ENCODE measurements around the gene INPP5F.

DNA sequence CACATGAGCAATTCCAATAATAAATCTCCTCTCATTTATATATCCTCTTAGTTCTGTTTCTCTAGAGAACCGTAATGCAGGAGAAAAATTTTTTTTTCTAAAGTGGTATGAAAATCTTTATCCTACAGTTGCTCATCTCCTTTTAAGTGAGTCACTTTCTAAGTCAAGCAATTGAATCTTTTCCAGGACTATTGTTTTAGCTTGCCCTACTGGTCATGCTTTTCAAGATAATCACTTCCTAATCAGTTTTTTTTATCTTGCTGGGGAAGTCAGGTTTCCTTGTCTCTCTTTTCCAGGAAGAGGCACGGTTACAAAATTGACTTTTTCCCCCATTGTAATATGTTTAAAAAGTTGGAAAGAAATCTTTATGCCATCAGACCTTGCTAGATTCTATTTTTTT is 44.0 kb downstream of the INPP5F start:
- TF ChIP-seq, protein P1, sequence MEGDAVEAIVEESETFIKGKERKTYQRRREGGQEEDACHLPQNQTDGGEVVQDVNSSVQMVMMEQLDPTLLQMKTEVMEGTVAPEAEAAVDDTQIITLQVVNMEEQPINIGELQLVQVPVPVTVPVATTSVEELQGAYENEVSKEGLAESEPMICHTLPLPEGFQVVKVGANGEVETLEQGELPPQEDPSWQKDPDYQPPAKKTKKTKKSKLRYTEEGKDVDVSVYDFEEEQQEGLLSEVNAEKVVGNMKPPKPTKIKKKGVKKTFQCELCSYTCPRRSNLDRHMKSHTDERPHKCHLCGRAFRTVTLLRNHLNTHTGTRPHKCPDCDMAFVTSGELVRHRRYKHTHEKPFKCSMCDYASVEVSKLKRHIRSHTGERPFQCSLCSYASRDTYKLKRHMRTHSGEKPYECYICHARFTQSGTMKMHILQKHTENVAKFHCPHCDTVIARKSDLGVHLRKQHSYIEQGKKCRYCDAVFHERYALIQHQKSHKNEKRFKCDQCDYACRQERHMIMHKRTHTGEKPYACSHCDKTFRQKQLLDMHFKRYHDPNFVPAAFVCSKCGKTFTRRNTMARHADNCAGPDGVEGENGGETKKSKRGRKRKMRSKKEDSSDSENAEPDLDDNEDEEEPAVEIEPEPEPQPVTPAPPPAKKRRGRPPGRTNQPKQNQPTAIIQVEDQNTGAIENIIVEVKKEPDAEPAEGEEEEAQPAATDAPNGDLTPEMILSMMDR (IDR thresholded peaks at IDR 0.05): no peak
- peak in 1 of 2 donors; percentile 19 for TF ChIP-seq POLR2AphosphoS5 (IDR thresholded peaks at IDR 0.05)

All from upper lobe of left lung (tissue), 4 donors.